Measurements from ENCODE around the gene ANKRD33B. TPM values are rescaled to one million over a fixed set of nuclear protein-coding genes. Genes with fewer than 3 reads are reported as not detected.
A peak's percentile ranks its signal among the peaks of the same experiment; 100 is the strongest.

Gene ANKRD33B
- total and polyA plus RNA-seq, 2 donors (not counting 1 experiment from before 2014, with no cell fraction given), result 7.7 to 7.8 TPM

DNA sequence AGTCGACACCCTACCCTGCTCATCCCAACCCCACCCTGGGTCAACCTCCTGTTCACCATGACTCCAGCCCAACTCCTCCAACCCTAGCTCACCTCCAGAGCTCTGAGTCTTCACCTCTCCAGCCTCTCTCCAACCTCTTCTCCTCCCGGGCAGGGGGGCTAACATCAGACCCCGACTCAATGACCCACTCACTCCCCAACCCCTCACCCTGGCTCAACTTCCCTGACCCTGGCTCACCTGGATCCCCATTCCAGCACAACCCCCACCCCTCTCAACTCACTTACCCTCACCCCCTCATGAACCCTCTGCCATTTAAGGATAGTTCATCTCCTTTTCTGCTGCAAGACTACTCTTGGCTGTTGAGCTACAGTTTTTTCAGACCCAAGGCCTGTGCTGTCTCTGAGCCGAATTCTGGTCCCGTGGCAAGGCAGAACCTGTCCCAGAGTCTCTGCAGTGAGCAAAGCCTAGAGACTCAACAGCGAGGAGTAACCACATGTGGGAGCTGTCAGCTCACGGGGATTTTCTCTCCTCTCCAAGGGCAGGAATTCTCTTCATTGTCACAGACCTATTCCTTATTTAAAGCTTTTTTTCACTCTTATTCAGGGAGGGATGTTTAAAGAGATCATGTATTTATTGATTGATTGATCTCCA, 29.8 kb downstream of the ANKRD33B start:
- Histone ChIP-seq H3K4me2 (ENCODE audit: extremely low read depth, insufficient read depth, low read length) (no peak overlapping the region), H3K4me1 (ENCODE audit: control insufficient read depth, extremely low read depth, insufficient read depth, low read length) (peaks cover 15% of the 10 kb centered on the region), H3K9me3 (ENCODE audit: control insufficient read depth, insufficient read depth, low read depth, low read length) (no peaks in the 10 kb centered on the region), H3K27me3 (ENCODE audit: control insufficient read depth, insufficient read depth, low read length) (no peaks in the 10 kb centered on the region), H3K36me3 (ENCODE audit: control insufficient read depth, insufficient read depth, low read length) (no peaks in the 10 kb centered on the region), H3K79me2 (ENCODE audit: control insufficient read depth, insufficient read depth, low read length) (peaks cover 2% of the 10 kb centered on the region), H3K27ac (ENCODE audit: insufficient read depth, low read length) (no peak overlapping the region), H2AFZ (ENCODE audit: low read length) (no peak overlapping the region), H4K20me1 (ENCODE audit: control insufficient read depth, extremely low read depth, insufficient read depth, low read length) (no peaks in the 10 kb centered on the region), H3K9ac (ENCODE audit: insufficient read depth, low read length) (no peak overlapping the region), H3K4me3 (replicated peaks in 1 of 4; ENCODE audit: control extremely low read depth in 1 of 4, insufficient read depth in 1 of 4, low read depth in 3 of 4, low read length in 4 of 4) (no peak overlapping the region)
- TF ChIP-seq EZH2 (IDR thresholded peaks at IDR 0.05; ENCODE audit: low read length, missing control alignments) (no peak), CTCF (conservative IDR thresholded peaks at IDR 0.05 in 1 of 2, IDR thresholded peaks at IDR 0.05 in 1 of 2; ENCODE audit: low read depth in 1 of 2, low read length in 2 of 2) (no peak)
- DNase-seq (ENCODE audit: low read depth in 2 of 2), result no peak

GRCh38 chr5:10594591-10595210, 30.8 kb downstream of the ANKRD33B start:
- DNase-seq (ENCODE audit: low read depth in 2 of 2), result peak; percentile 17 to 79
- Histone ChIP-seq H3K79me2 (ENCODE audit: control insufficient read depth, insufficient read depth, low read length) (peaks cover 2% of the 10 kb centered on the region), H4K20me1 (ENCODE audit: control insufficient read depth, extremely low read depth, insufficient read depth, low read length) (no peaks in the 10 kb centered on the region), H3K36me3 (ENCODE audit: control insufficient read depth, insufficient read depth, low read length) (no peaks in the 10 kb centered on the region), H3K4me1 (ENCODE audit: control insufficient read depth, extremely low read depth, insufficient read depth, low read length) (peaks cover 15% of the 10 kb centered on the region), H3K27ac (ENCODE audit: insufficient read depth, low read length) (peak overlapping the region; percentile 90), H3K4me3 (replicated peaks in 1 of 4; ENCODE audit: control extremely low read depth in 1 of 4, insufficient read depth in 1 of 4, low read depth in 3 of 4, low read length in 4 of 4) (no peak overlapping the region), H2AFZ (ENCODE audit: low read length) (no peak overlapping the region), H3K9ac (ENCODE audit: insufficient read depth, low read length) (no peak overlapping the region), H3K4me2 (ENCODE audit: extremely low read depth, insufficient read depth, low read length) (no peak overlapping the region), H3K27me3 (ENCODE audit: control insufficient read depth, insufficient read depth, low read length) (no peaks in the 10 kb centered on the region), H3K9me3 (ENCODE audit: control insufficient read depth, insufficient read depth, low read depth, low read length) (no peaks in the 10 kb centered on the region)
- no peak for TF ChIP-seq EZH2 (IDR thresholded peaks at IDR 0.05; ENCODE audit: low read length, missing control alignments)
- TF ChIP-seq CTCF (conservative IDR thresholded peaks at IDR 0.05 in 1 of 2, IDR thresholded peaks at IDR 0.05 in 1 of 2; ENCODE audit: low read depth in 1 of 2, low read length in 2 of 2), result no peak

- Histone ChIP-seq H2AFZ (ENCODE audit: low read length) (peak overlapping the region; percentile 24), H3K4me1 (ENCODE audit: control insufficient read depth, extremely low read depth, insufficient read depth, low read length) (peaks cover 17% of the 10 kb centered on the region), H3K36me3 (ENCODE audit: control insufficient read depth, insufficient read depth, low read length) (no peaks in the 10 kb centered on the region), H3K9ac (ENCODE audit: insufficient read depth, low read length) (no peak overlapping the region), H3K79me2 (ENCODE audit: control insufficient read depth, insufficient read depth, low read length) (peaks cover 2% of the 10 kb centered on the region), H3K4me2 (ENCODE audit: extremely low read depth, insufficient read depth, low read length) (peak overlapping the region; percentile 83), H3K9me3 (ENCODE audit: control insufficient read depth, insufficient read depth, low read depth, low read length) (no peaks in the 10 kb centered on the region), H3K27me3 (ENCODE audit: control insufficient read depth, insufficient read depth, low read length) (no peaks in the 10 kb centered on the region), H4K20me1 (ENCODE audit: control insufficient read depth, extremely low read depth, insufficient read depth, low read length) (no peaks in the 10 kb centered on the region), H3K4me3 (replicated peaks in 1 of 4; ENCODE audit: control extremely low read depth in 1 of 4, insufficient read depth in 1 of 4, low read depth in 3 of 4, low read length in 4 of 4) (peak overlapping the region in 2 of 4 experiments; percentile 24 to 31), H3K27ac (ENCODE audit: insufficient read depth, low read length) (peak overlapping the region; percentile 90)
- no peak for TF ChIP-seq CTCF (conservative IDR thresholded peaks at IDR 0.05 in 1 of 2, IDR thresholded peaks at IDR 0.05 in 1 of 2; ENCODE audit: low read depth in 1 of 2, low read length in 2 of 2)
- TF ChIP-seq EZH2 (IDR thresholded peaks at IDR 0.05; ENCODE audit: low read length, missing control alignments), result no peak
- peak; percentile 28 to 48 for DNase-seq (ENCODE audit: low read depth in 2 of 2)
These were observed 31.4 kb downstream of the ANKRD33B start for GRCh38 chr5:10595293-10595671.

Measured in fibroblast of lung (primary cell).